GM19395 (cell line): Measurements from ENCODE around the gene TSKS.

ENCODE experiments used
- ATAC-seq: cut with Tn5 transposase; IDR thresholded peaks from one replicate; pipeline ENCODE4 v1.9.1; 2021; ENCODE audit warnings: mild to moderate bottlenecking, moderate library complexity; ENCODE audit not compliant: unreplicated experiment

Gene TSKS

GRCh38 chr19:49763230-49763629 lies at the start of gene TSKS:
Gene TSKS (minus strand): TSS chr19:49763306. CDS start chr19:49763247, 59 bp downstream.
- ATAC-seq, result no peak

GRCh38 chr19:49812452-49812996 lies 49.4 kb upstream of the TSKS start:
- no peak for ATAC-seq

GRCh38 chr19:49811328-49811727 lies 48.2 kb upstream of the TSKS start:
- no peak for ATAC-seq

GRCh38 chr19:49809941-49810389 lies 46.9 kb upstream of the TSKS start:
- no peak for ATAC-seq

- no peak for ATAC-seq
Measured at GRCh38 chr19:49809160-49809940, 46.2 kb upstream of the TSKS start.

- no peak for ATAC-seq
Measured at GRCh38 chr19:49808711-49809159, 45.6 kb upstream of the TSKS start.

- ATAC-seq, result no peak
Measured at GRCh38 chr19:49807904-49808675, 45.0 kb upstream of the TSKS start.

GRCh38 chr19:49807058-49807903 lies 44.2 kb upstream of the TSKS start:
- ATAC-seq, result no peak

- ATAC-seq, result no peak
Measured at GRCh38 chr19:49806620-49806959, 43.5 kb upstream of the TSKS start.

- no peak for ATAC-seq
Measured at GRCh38 chr19:49805822-49806619, 42.9 kb upstream of the TSKS start.

- no peak for ATAC-seq
Measured at GRCh38 chr19:49803529-49803856, 40.4 kb upstream of the TSKS start.

- ATAC-seq, result no peak
Measured at GRCh38 chr19:49802836-49803528, 39.9 kb upstream of the TSKS start.

- ATAC-seq, result no peak
Measured at GRCh38 chr19:49801966-49802661, 39.0 kb upstream of the TSKS start.

GRCh38 chr19:49801401-49801888 lies 38.3 kb upstream of the TSKS start:
- no peak for ATAC-seq

- ATAC-seq, result no peak
Measured at GRCh38 chr19:49800771-49801170, 37.7 kb upstream of the TSKS start.

- no peak for ATAC-seq
Measured at GRCh38 chr19:49799798-49800376, 36.8 kb upstream of the TSKS start.

- no peak for ATAC-seq
Measured at GRCh38 chr19:49799271-49799797, 36.2 kb upstream of the TSKS start.

GRCh38 chr19:49798574-49798973 lies 35.5 kb upstream of the TSKS start:
- no peak for ATAC-seq
